K562 (cell line): ENCODE results near the gene TLE6. TPM values are rescaled to one million over a fixed set of nuclear protein-coding genes. Genes with fewer than 3 reads are reported as not detected.

ENCODE experiments used
- ATAC-seq: fragments of 200-7000 bp; cut with Tn5 transposase; 3 replicates; pipeline ENCODE4 v1.9.1; 2020; ENCODE audit warnings: moderate library complexity
- BruUV-seq: library from RNA; stranded (reverse); fragments of 400-500 nt; replicated peaks from 2 replicates; lab custom pipeline; 2021; lab: Mats Ljungman, UMichigan
- CTCF ChIA-PET: fragments of 300-600 bp; formaldehyde crosslinking; extraction: SDS; loops from one replicate; lab custom pipeline; 2021; ENCODE audit warnings: low intra/inter-chr PET ratio; lab: Yijun Ruan, JAX
- POLR2A ChIA-PET: fragments of 300-600, 350-650 bp; sonication (Branson Sonifier 250); formaldehyde crosslinking; extraction: SDS; loops from one replicate; lab custom pipeline; 2021; ENCODE audit warnings: antibody characterized with exemption, inconsistent platforms; lab: Yijun Ruan, JAX
- DNase-seq, 4 experiments: peaks; one replicate each; pipeline versions ENCODE4 v3.0.0 to v3.0.0-alpha.2; 2011 to 2018; ENCODE audit warnings: low spot score in 3 of 4, mixed read lengths in 3 of 4; ENCODE audit errors: extremely low read depth in 1 of 4
- FAIRE-seq: peaks from 2 replicates; lab custom pipeline; 2011; peaks lifted over from hg19 to GRCh38; lab: Jason Lieb, UNC
- H2AFZ ChIP-seq: 2 replicates; pipeline ENCODE4 v1.6.0; 2011; ENCODE audit warnings: low read depth, low read length, control low read depth, inconsistent platforms
- H3K27ac ChIP-seq: fragments of 200-600 bp; 3 replicates; pipeline ENCODE4 v1.8.0; 2011; ENCODE audit warnings: low read depth, mild to moderate bottlenecking, control low read depth, inconsistent platforms, low read length, moderate library complexity, mixed read lengths; ENCODE audit errors: extremely low read depth
- H3K27me3 ChIP-seq, 2 experiments: fragments of 300-600 bp in 1 of 2; 2 replicates in 1 of 2; 3 replicates in 1 of 2; pipeline versions ENCODE4 v1.6.0 to v1.8.0; 2011; ENCODE audit warnings: inconsistent platforms in 2 of 2, low read length in 2 of 2, mild to moderate bottlenecking in 1 of 2, mixed read lengths in 1 of 2, moderate library complexity in 1 of 2; ENCODE audit not compliant: control insufficient read depth in 2 of 2, insufficient read depth in 2 of 2
- H3K36me3 ChIP-seq: fragments of 300-600 bp; 3 replicates; pipeline ENCODE4 v1.8.0; 2011; ENCODE audit warnings: mild to moderate bottlenecking, low read length, inconsistent platforms; ENCODE audit not compliant: control insufficient read depth, insufficient read depth
- H3K4me1 ChIP-seq, 2 experiments: fragments of 200-600 bp in 1 of 2; replicated peaks in 1 of 2; 2 replicates in 1 of 2; 3 replicates in 1 of 2; pipeline versions ENCODE4 v1.5.1 to v1.8.0; 2011; ENCODE audit warnings: inconsistent platforms in 2 of 2, low read length in 2 of 2, mild to moderate bottlenecking in 1 of 2, mixed read lengths in 1 of 2, moderate library complexity in 1 of 2; ENCODE audit not compliant: control insufficient read depth in 2 of 2, insufficient read depth in 2 of 2
- H3K4me2 ChIP-seq: 2 replicates; pipeline ENCODE4 v1.6.1; 2011; ENCODE audit warnings: low read length, control low read depth, inconsistent platforms, mixed read lengths; ENCODE audit not compliant: insufficient read depth
- H3K4me3 ChIP-seq: fragments of 200-600 bp; sonication (generic), shearing (Covaris generic); 2 replicates; pipeline ENCODE4 v1.5.1; 2016; ENCODE audit warnings: control low read depth, inconsistent platforms
- H3K79me2 ChIP-seq: fragments of 200-600 bp; 3 replicates; pipeline ENCODE4 v1.8.0; 2011; ENCODE audit warnings: low read length, inconsistent platforms; ENCODE audit not compliant: control insufficient read depth, insufficient read depth
- H3K9ac ChIP-seq, 2 experiments: 2 replicates each; pipeline versions ENCODE4 v1.6.0 to v1.6.1; 2011; ENCODE audit warnings: low read depth in 2 of 2, low read length in 2 of 2, control low read depth in 1 of 2, inconsistent platforms in 1 of 2, mild to moderate bottlenecking in 1 of 2, mixed read lengths in 1 of 2; ENCODE audit not compliant: insufficient read depth in 1 of 2
- H3K9me1 ChIP-seq: one replicate; pipeline ENCODE4 v1.6.0; 2011; ENCODE audit warnings: inconsistent platforms, mild to moderate bottlenecking, low read length, moderate library complexity; ENCODE audit not compliant: control insufficient read depth, insufficient read depth
- H3K9me3 ChIP-seq: replicated peaks from 2 replicates; pipeline ENCODE4 v1.5.1; 2011; ENCODE audit warnings: low read depth, low read length, inconsistent platforms; ENCODE audit not compliant: control insufficient read depth, insufficient read depth
- H4K20me1 ChIP-seq: replicated peaks from 2 replicates; pipeline ENCODE4 v1.6.1; 2011; ENCODE audit warnings: low read length, inconsistent platforms, mixed read lengths; ENCODE audit not compliant: control insufficient read depth, insufficient read depth
- GABPA ChIP-seq: fragments of 200-800 bp; sonication (Bioruptor generic); conservative IDR thresholded peaks from 2 replicates; pipeline ENCODE4 v1.6.1; 2016; ENCODE audit warnings: low read depth, missing genetic modification characterization, missing compliant biosample characterization
- GATA2 ChIP-seq: sonication (generic); formaldehyde crosslinking; IDR thresholded peaks from 2 replicates; pipeline ENCODE4 v1.4.0; 2020; ENCODE audit warnings: mild to moderate bottlenecking, missing genetic modification reagents
- SAP30 ChIP-seq: fragments of 200-600 bp; sonication (generic); IDR thresholded peaks from 2 replicates; pipeline ENCODE4 v1.6.1; 2012; ENCODE audit warnings: borderline replicate concordance, low read depth, mild to moderate bottlenecking, moderate library complexity, low read length, control low read depth, inconsistent platforms; ENCODE audit not compliant: insufficient read depth, poor library complexity, severe bottlenecking
- SMARCE1 ChIP-seq: fragments of 450-650 bp; IDR thresholded peaks from 2 replicates; pipeline ENCODE4 v1.7.1; 2016; ENCODE audit warnings: mild to moderate bottlenecking
- ZFX ChIP-seq: sonication (generic); formaldehyde crosslinking; IDR thresholded peaks from 2 replicates; pipeline ENCODE4 v1.8.0; 2022; ENCODE audit warnings: mild to moderate bottlenecking, missing genetic modification reagents, moderate library complexity
- WGBS: fragments of 100-300 bp; shearing (Covaris generic); methylation state at CpG from one replicate; pipeline ENCODE4 v1.1.6; 2016; ENCODE audit warnings: low coverage, mixed read lengths; ENCODE audit not compliant: insufficient coverage; ENCODE audit errors: missing lambda C conversion rate; 5-methylcytosine and 5-hydroxymethylcytosine counted together
- in situ Hi-C: fragments of 300-500 bp; cut with MboI; formaldehyde crosslinking; loops from 4 replicates; pipeline ENCODE4 v1.15.0; 2018; ENCODE audit warnings: inconsistent platforms, mixed read lengths
- intact Hi-C: fragments of 100-400 bp; cut with micrococcal nuclease; formaldehyde crosslinking; loops from 2 replicates; pipeline ENCODE4 v1.14.2; 2022
- polyA plus RNA-seq, 8 experiments: library from polyadenylated mRNA; depleted of rRNA in 4 of 8; stranded (reverse) in 5 of 8; unstranded in 3 of 8; fragments of >200 nt; fragmentation: Nextera tagmentation in 2 of 8; fragmentation: Illumina TruSeq in 1 of 8; extraction: Ambion mirVana in 2 of 8; extraction: Trizol in 1 of 8; gene quantifications; 2 replicates each; pipeline versions ENCODE4 v1.2.1 to v1.2.3, GENCODE V29; 2011 to 2014; ENCODE audit warnings: inconsistent platforms in 1 of 8, missing spikeins in 1 of 8
- total RNA-seq, 7 experiments: library from RNA; depleted of rRNA in 6 of 7; stranded (reverse); fragments of >200 nt in 6 of 7; fragmentation: Illumina TruSeq in 2 of 7; extraction: Trizol in 2 of 7; gene quantifications; 2 replicates each; pipeline versions ENCODE4 v1.2.1 to v1.2.3, GENCODE V29; 2011 to 2021; ENCODE audit warnings: low replicate concordance in 1 of 7
- TF ChIP-seq, protein P1 (sequence below): fragments of 250-450 bp; sonication (Bioruptor Pico); IDR thresholded peaks from 2 replicates; pipeline ENCODE4 v1.8.0; 2022; ENCODE audit warnings: inconsistent platforms, mild to moderate bottlenecking, moderate library complexity, borderline replicate concordance
- TF ChIP-seq, protein P2 (sequence below), 2 experiments: fragments of 450-650 bp in 1 of 2; IDR thresholded peaks; 2 replicates each; pipeline ENCODE4 v1.6.1; 2011 to 2017; ENCODE audit warnings: low read depth in 2 of 2, antibody characterized with exemption in 1 of 2, borderline replicate concordance in 1 of 2, low read length in 1 of 2, mild to moderate bottlenecking in 1 of 2, mixed read lengths in 1 of 2; ENCODE audit not compliant: control insufficient read depth in 1 of 2
- TF ChIP-seq, protein P3 (sequence below): fragments of 200-800 bp; sonication (Bioruptor generic); IDR thresholded peaks from 2 replicates; pipeline ENCODE4 v1.6.1; 2017; ENCODE audit warnings: missing genetic modification characterization, missing compliant biosample characterization
- TF ChIP-seq, protein P4 (sequence below): fragments of 250-450 bp; sonication (Bioruptor Pico); IDR thresholded peaks from 2 replicates; pipeline ENCODE4 v1.9.0; 2021; ENCODE audit warnings: mild to moderate bottlenecking, inconsistent platforms

The TLE6 gene
- total and polyA plus RNA-seq, 9 of the 15 experiments (the other 6 are each of a cell fraction or from before 2014, with no cell fraction given): 1.1 to 6.1 (median 2.5) TPM

DNA sequence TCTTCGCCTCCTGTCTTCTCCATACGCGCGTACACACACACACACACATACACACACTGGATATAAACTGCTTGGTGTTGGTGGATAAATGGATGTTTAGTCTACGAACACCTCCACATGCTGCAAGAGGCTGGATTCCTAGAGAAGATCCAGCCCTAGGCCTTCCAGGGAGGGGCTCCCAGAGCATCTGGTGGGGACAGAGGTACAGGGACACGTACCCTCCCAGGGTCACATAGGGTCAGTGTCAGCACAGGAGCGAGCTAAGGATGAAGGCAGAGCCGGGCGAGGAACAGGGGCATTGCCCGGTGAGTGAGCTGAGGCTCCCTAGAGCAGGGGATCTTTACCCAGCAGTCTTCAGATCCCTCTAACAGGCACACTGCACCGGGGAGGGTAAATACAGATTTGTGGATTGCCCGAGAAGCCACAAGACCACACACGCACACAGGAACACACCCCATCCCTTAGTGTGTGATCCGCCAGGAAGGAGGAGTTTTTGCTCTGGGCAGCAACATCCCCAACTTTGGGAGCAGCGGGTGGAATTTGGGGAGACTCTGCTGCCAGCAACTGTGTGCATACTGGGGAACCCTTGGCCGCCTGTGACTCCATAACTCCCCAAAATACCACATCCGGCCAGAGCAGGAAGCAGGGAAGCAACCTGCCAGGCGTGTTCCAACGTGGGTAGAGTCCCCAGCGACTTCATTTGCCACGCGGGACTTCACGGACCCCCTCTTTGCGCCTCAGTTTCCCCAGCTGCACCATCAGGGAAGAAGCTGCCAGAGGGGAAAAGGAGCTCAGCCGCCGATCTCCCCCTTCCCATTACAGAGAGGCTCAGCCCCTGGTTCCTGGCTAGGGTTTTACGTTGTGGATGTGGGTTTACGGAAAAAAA lies 57.5 kb downstream of the TLE6 start:
- Histone ChIP-seq H4K20me1 (no peaks in the 10 kb centered on the region), H3K9me3 (no peaks in the 10 kb centered on the region), H3K79me2 (peaks cover 7% of the 10 kb centered on the region; the same call in 1 of the 3 replicates), H3K4me3 (peak overlapping the region; percentile 61), H3K27ac (peak overlapping the region; percentile 85), H3K4me1 (peaks cover 29 to 41% of the 10 kb centered on the region in 2 experiments), H3K9me1 (no peaks in the 10 kb centered on the region), H3K4me2 (peak overlapping the region; percentile 89), H3K36me3 (no peaks in the 10 kb centered on the region), H3K27me3 (no peaks in the 10 kb centered on the region), H2AFZ (peak overlapping the region; percentile 86), H3K9ac (peak overlapping the region; percentile 90 to 92)
- FAIRE-seq (peak; percentile 61), DNase-seq (peak in 2 of 4 experiments; percentile 23 to 47), ATAC-seq (no peak)
- ChIA-PET POLR2A (interaction anchor here (0.6 to 2.9 kb wide), 16 partner anchors 8 to 84 kb away, joined by 3 to 21 read pairs (median 4); partner anchors contain the start of gene TLE6), CTCF (no interaction called here)
- BruUV-seq: TSS peak; percentile 99
- WGBS: 16% methylated on average over 26 of the region's 28 CpGs
- in situ Hi-C loops: no loop called here
- intact Hi-C loops: loop anchor here (1.0 to 5.0 kb wide), 2 partner anchors 37 to 58 kb away; partner anchors contain the start of gene TLE6
- peak; percentile 88 for TF ChIP-seq GABPA (tag)
- TF ChIP-seq, protein P1, sequence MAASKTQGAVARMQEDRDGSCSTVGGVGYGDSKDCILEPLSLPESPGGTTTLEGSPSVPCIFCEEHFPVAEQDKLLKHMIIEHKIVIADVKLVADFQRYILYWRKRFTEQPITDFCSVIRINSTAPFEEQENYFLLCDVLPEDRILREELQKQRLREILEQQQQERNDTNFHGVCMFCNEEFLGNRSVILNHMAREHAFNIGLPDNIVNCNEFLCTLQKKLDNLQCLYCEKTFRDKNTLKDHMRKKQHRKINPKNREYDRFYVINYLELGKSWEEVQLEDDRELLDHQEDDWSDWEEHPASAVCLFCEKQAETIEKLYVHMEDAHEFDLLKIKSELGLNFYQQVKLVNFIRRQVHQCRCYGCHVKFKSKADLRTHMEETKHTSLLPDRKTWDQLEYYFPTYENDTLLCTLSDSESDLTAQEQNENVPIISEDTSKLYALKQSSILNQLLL (CRISPR knock-in tag): no peak
- TF ChIP-seq SMARCE1: peak; percentile 42; the same call in 1 of the 2 replicates
- TF ChIP-seq, protein P2, sequence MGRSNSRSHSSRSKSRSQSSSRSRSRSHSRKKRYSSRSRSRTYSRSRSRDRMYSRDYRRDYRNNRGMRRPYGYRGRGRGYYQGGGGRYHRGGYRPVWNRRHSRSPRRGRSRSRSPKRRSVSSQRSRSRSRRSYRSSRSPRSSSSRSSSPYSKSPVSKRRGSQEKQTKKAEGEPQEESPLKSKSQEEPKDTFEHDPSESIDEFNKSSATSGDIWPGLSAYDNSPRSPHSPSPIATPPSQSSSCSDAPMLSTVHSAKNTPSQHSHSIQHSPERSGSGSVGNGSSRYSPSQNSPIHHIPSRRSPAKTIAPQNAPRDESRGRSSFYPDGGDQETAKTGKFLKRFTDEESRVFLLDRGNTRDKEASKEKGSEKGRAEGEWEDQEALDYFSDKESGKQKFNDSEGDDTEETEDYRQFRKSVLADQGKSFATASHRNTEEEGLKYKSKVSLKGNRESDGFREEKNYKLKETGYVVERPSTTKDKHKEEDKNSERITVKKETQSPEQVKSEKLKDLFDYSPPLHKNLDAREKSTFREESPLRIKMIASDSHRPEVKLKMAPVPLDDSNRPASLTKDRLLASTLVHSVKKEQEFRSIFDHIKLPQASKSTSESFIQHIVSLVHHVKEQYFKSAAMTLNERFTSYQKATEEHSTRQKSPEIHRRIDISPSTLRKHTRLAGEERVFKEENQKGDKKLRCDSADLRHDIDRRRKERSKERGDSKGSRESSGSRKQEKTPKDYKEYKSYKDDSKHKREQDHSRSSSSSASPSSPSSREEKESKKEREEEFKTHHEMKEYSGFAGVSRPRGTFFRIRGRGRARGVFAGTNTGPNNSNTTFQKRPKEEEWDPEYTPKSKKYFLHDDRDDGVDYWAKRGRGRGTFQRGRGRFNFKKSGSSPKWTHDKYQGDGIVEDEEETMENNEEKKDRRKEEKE (IDR thresholded peaks at IDR 0.05; ENCODE audit: borderline replicate concordance in 1 of 2, control insufficient read depth in 1 of 2, low read depth in 2 of 2, low read length in 1 of 2): no peak
- TF ChIP-seq SAP30: no peak
- TF ChIP-seq, protein P3, sequence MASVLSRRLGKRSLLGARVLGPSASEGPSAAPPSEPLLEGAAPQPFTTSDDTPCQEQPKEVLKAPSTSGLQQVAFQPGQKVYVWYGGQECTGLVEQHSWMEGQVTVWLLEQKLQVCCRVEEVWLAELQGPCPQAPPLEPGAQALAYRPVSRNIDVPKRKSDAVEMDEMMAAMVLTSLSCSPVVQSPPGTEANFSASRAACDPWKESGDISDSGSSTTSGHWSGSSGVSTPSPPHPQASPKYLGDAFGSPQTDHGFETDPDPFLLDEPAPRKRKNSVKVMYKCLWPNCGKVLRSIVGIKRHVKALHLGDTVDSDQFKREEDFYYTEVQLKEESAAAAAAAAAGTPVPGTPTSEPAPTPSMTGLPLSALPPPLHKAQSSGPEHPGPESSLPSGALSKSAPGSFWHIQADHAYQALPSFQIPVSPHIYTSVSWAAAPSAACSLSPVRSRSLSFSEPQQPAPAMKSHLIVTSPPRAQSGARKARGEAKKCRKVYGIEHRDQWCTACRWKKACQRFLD (CRISPR knock-in tag): 0 out of 2 replicates have a peak, but pooled peaks have one; percentile 2
- TF ChIP-seq, protein P4, sequence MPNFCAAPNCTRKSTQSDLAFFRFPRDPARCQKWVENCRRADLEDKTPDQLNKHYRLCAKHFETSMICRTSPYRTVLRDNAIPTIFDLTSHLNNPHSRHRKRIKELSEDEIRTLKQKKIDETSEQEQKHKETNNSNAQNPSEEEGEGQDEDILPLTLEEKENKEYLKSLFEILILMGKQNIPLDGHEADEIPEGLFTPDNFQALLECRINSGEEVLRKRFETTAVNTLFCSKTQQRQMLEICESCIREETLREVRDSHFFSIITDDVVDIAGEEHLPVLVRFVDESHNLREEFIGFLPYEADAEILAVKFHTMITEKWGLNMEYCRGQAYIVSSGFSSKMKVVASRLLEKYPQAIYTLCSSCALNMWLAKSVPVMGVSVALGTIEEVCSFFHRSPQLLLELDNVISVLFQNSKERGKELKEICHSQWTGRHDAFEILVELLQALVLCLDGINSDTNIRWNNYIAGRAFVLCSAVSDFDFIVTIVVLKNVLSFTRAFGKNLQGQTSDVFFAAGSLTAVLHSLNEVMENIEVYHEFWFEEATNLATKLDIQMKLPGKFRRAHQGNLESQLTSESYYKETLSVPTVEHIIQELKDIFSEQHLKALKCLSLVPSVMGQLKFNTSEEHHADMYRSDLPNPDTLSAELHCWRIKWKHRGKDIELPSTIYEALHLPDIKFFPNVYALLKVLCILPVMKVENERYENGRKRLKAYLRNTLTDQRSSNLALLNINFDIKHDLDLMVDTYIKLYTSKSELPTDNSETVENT (CRISPR knock-in tag): no peak
- no peak for TF ChIP-seq ZFX (CRISPR knock-in tag)
- TF ChIP-seq GATA2 (CRISPR knock-in tag): no peak
